Measurements from ENCODE around the gene NMUR1. TPM values are rescaled to one million over a fixed set of nuclear protein-coding genes. Genes with fewer than 3 reads are reported as not detected.
A peak's percentile ranks its signal among the peaks of the same experiment; 100 is the strongest.
"Not testable (repeated sequence)": the region's sequence is repeated elsewhere in the genome, so short reads cannot be mapped to it uniquely, and the experiment has no call there.

NMUR1 gene
- total RNA-seq, 4 donors from 2014 or later = 0.15 to 0.31 (median 0.21) TPM; not detected in 1

DNA sequence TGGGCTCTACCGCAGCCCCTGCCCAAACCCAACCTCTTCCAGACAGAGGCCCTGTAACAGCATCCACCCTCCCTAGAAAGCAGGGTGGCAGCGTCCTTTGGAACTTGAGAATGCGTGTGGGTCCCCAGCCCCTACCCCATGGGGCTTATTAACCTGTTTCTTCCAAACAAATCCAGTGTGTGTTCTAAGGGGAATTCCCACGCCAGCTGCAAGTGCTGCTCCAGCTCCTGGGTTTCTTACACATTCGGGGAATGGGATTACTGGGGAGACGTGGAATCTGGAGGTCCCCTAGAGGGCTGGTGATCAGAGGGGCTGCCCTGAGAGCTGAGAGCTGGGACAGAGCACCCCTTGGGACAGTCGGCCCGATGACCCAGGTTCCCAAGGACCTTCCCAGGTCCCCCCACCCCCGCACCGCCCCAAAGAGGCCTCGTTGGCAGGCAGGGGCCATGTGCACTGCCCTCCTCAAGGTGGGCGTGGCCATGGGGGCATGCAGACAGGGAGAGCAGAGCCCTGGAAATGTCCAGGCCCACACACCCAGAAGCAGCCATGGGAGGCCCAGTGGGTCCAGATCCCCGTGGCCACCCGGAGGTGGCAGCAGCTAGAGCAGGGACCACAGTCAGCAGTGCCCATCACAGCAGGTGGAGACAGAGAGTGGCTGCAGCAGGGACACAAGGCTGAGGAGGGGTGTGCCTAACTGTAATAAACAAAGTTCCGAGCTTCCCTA is 43.6 kb upstream of the NMUR1 start:
- H3K4me3 ChIP-seq = no peak overlapping the region
- WGBS = 96% methylated on average over 7 of the region's 15 CpGs
- TF ChIP-seq, protein P1, sequence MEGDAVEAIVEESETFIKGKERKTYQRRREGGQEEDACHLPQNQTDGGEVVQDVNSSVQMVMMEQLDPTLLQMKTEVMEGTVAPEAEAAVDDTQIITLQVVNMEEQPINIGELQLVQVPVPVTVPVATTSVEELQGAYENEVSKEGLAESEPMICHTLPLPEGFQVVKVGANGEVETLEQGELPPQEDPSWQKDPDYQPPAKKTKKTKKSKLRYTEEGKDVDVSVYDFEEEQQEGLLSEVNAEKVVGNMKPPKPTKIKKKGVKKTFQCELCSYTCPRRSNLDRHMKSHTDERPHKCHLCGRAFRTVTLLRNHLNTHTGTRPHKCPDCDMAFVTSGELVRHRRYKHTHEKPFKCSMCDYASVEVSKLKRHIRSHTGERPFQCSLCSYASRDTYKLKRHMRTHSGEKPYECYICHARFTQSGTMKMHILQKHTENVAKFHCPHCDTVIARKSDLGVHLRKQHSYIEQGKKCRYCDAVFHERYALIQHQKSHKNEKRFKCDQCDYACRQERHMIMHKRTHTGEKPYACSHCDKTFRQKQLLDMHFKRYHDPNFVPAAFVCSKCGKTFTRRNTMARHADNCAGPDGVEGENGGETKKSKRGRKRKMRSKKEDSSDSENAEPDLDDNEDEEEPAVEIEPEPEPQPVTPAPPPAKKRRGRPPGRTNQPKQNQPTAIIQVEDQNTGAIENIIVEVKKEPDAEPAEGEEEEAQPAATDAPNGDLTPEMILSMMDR (IDR thresholded peaks at IDR 0.05) = no peak
- no peak for TF ChIP-seq POLR2AphosphoS5 (IDR thresholded peaks at IDR 0.05)
- no peak for TF ChIP-seq EP300 (IDR thresholded peaks at IDR 0.05)
- no peak for TF ChIP-seq POLR2A (IDR thresholded peaks at IDR 0.05)
- H3K27ac ChIP-seq = no peak overlapping the region
- H3K36me3 ChIP-seq = no peaks in the 10 kb centered on the region
- no peaks in the 10 kb centered on the region for H3K27me3 ChIP-seq
- H3K4me1 ChIP-seq = peaks cover 4% of the 10 kb centered on the region
- DNase-seq (ENCODE audit: low spot score in 2 of 2) = no peak
- no peaks in the 10 kb centered on the region for H3K9me3 ChIP-seq

DNA sequence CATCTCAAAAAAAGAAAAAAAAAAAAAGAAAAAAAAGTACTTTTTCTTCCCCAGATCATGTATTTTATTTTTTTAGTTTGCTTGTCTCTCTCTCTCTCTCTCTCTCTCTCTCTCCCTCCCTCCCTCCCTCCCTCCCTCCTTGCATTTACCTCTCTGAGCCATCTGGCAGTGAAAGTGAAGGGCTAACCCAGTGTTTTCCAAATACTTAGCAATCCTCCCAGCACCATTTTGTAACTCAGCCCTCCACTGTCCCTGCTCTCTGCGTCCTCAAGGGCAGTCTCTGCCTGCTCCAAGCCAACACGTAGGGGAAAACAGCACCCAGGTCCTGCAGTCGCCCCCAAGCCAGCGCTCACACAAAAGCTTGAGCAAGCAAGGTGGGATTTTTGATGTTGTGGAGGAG is 42.9 kb upstream of the NMUR1 start:
- 85% methylated on average over 4 of the region's 4 CpGs for WGBS
- no peak for DNase-seq (ENCODE audit: low spot score in 2 of 2)

DNA sequence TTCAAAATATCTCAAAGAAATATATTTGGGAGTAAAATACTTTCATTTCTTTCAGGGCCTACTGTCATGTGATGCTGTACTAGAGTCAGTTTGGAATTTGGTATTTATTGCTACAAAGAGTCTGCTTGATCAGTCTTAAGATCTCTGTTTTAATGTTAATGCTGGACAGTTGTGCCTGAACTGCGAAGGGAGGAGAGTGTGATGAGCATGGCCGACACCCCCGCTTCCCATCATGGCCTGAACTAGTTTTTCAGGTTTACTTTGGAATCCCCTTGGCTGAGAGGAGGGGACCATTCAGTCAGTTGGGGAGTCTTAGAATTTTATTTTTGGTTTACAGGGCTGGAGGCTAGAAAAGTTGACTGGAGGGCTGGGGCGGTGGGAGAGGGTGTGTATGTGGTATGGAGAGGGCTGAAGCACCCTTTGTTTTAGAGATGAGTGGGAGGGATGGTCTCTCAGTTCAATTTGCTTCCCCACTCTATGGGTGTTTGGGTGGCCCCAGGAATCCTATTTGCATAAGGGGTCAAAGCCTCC is 41.5 kb upstream of the NMUR1 start:
- 45% methylated on average over 4 of the region's 4 CpGs for WGBS
- no peaks in the 10 kb centered on the region for H3K27me3 ChIP-seq
- peaks cover 4% of the 10 kb centered on the region for H3K4me1 ChIP-seq
- H3K9me3 ChIP-seq = no peaks in the 10 kb centered on the region
- no peak overlapping the region for H3K4me3 ChIP-seq
- no peak for TF ChIP-seq POLR2A (IDR thresholded peaks at IDR 0.05)
- TF ChIP-seq POLR2AphosphoS5 (IDR thresholded peaks at IDR 0.05) = no peak
- TF ChIP-seq, protein P1 (IDR thresholded peaks at IDR 0.05) = no peak
- no peak for TF ChIP-seq EP300 (IDR thresholded peaks at IDR 0.05)
- no peak overlapping the region for H3K27ac ChIP-seq
- no peak for DNase-seq (ENCODE audit: low spot score in 2 of 2)
- no peaks in the 10 kb centered on the region for H3K36me3 ChIP-seq

More for the DNA sequence above, 42.9 kb upstream of the NMUR1 start:
- TF ChIP-seq, protein P1 (IDR thresholded peaks at IDR 0.05) = no peak
- TF ChIP-seq POLR2A (IDR thresholded peaks at IDR 0.05) (no peak), EP300 (IDR thresholded peaks at IDR 0.05) (no peak), POLR2AphosphoS5 (IDR thresholded peaks at IDR 0.05) (no peak)
- no peak overlapping the region for H3K4me3 ChIP-seq
- no peaks in the 10 kb centered on the region for H3K36me3 ChIP-seq
- H3K27ac ChIP-seq = no peak overlapping the region
- peaks cover 4% of the 10 kb centered on the region for H3K4me1 ChIP-seq
- no peaks in the 10 kb centered on the region for H3K9me3 ChIP-seq
- no peaks in the 10 kb centered on the region for H3K27me3 ChIP-seq

DNA sequence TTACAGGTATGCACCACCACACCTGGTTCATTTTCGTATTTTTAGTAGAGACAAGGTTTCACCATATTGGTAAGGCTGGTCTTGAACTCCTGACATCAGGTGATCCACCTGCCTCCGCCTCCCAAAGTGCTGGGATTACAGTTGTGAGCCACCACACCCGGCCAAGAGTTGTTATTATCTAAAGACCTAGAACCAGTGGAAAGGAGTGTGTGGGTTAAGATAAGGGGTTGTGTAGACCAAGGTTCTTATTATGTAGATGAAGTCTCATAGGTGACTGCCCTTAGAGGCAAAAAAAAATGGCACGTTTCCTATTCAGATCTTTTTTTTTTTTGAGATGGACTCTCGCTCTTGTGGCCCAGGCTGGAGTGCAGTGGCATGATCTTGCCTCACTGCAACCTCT is 40.7 kb upstream of the NMUR1 start:
- not testable (repeated sequence) for H3K27ac ChIP-seq; H3K4me1 ChIP-seq; H3K36me3 ChIP-seq; H3K9me3 ChIP-seq; H3K27me3 ChIP-seq; H3K4me3 ChIP-seq; DNase-seq (ENCODE audit: low spot score in 2 of 2)
- WGBS = 92% methylated on average over 5 of the region's 5 CpGs
- TF ChIP-seq, protein P1 (IDR thresholded peaks at IDR 0.05) = peak in 1 of 2 donors; percentile 2

DNA sequence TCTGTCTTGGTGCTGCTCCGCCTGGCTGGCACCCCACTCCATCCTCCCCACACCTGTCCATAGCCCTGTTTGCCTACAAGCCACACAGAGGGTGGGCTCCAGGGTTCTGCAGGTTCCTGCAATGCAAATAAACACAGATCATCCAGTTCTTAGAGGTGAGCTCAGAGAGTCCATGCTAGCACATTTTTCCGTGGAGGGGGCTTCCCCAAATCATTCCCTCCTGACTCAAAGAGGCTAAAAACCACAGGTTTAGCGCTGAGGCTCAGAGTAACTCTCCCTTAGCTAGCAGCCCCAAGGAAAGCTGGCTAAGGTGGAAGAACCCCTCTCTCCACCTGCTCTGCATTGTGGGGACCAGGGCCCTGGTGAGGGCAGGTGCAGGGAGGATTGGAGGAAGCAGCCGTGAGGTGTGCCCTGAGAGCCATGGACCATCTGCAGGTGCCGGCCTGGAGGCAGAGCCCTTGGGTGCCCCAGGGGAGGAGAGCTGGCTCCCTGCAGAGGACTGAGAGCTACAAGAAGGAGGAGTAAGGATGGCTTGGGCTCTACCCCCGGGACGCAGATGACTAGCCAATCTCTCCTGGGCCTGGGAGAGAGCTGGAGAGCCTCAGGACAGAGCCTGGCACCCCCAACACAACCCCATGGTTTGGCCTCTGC is 38.7 kb upstream of the NMUR1 start:
- no peak for DNase-seq (ENCODE audit: low spot score in 2 of 2)
- H3K36me3 ChIP-seq = no peaks in the 10 kb centered on the region
- 83% methylated on average over 7 of the region's 7 CpGs for WGBS
- TF ChIP-seq POLR2AphosphoS5 (IDR thresholded peaks at IDR 0.05) = no peak
- TF ChIP-seq POLR2A (IDR thresholded peaks at IDR 0.05) = no peak
- no peak for TF ChIP-seq EP300 (IDR thresholded peaks at IDR 0.05)
- H3K27me3 ChIP-seq = no peaks in the 10 kb centered on the region
- H3K4me3 ChIP-seq = no peak overlapping the region
- H3K9me3 ChIP-seq = no peaks in the 10 kb centered on the region
- H3K27ac ChIP-seq = no peak overlapping the region
- H3K4me1 ChIP-seq = peaks cover 4% of the 10 kb centered on the region
